Liver (tissue), 9 donors: ENCODE measurements around the gene FRMD1. TPM values are rescaled to one million over a fixed set of nuclear protein-coding genes. Genes with fewer than 3 reads are reported as not detected.
A peak's percentile ranks its signal among the peaks of the same experiment; 100 is the strongest.

Experiments
- DNase-seq: peaks from one replicate; pipeline ENCODE4 v3.0.0-alpha.2; 2017; ENCODE audit warnings: low spot score
- H3K27ac ChIP-seq, 2 donors: one replicate each; pipeline ENCODE4 v1.7.0; 2013; ENCODE audit warnings: inconsistent platforms in 2 of 2, low read length in 2 of 2, control low read depth in 1 of 2, low read depth in 1 of 2, mild to moderate bottlenecking in 1 of 2
- H3K27me3 ChIP-seq, 4 donors: one replicate each; pipeline versions ENCODE4 v1.6.1 to v1.7.0; 2013; ENCODE audit warnings: low read length in 3 of 4, inconsistent platforms in 1 of 4, mild to moderate bottlenecking in 1 of 4, moderate library complexity in 1 of 4; ENCODE audit not compliant: control insufficient read depth in 4 of 4, insufficient read depth in 4 of 4
- H3K36me3 ChIP-seq, 4 donors: one replicate each; pipeline versions ENCODE4 v1.6.1 to v1.7.0; 2013; ENCODE audit warnings: low read length in 3 of 4, mild to moderate bottlenecking in 3 of 4, low read depth in 1 of 4, moderate library complexity in 1 of 4; ENCODE audit not compliant: control insufficient read depth in 4 of 4, insufficient read depth in 3 of 4
- H3K4me1 ChIP-seq, 4 donors: one replicate each; pipeline versions ENCODE4 v1.6.1 to v1.7.0; 2013; ENCODE audit warnings: low read length in 3 of 4, mild to moderate bottlenecking in 3 of 4, moderate library complexity in 1 of 4; ENCODE audit not compliant: control insufficient read depth in 4 of 4, insufficient read depth in 4 of 4
- H3K4me3 ChIP-seq, 3 donors: one replicate each; pipeline versions ENCODE4 v1.6.1 to v1.7.0; 2013; ENCODE audit warnings: low read length in 3 of 3, control low read depth in 1 of 3, low read depth in 1 of 3, mild to moderate bottlenecking in 1 of 3
- H3K9ac ChIP-seq, 2 donors: one replicate each; pipeline ENCODE4 v1.7.0; 2013; ENCODE audit warnings: low read length in 2 of 2, mild to moderate bottlenecking in 2 of 2, moderate library complexity in 2 of 2, control low read depth in 1 of 2, low read depth in 1 of 2
- H3K9me3 ChIP-seq, 4 donors: one replicate each; pipeline versions ENCODE4 v1.6.1 to v1.7.0; 2013; ENCODE audit warnings: low read length in 3 of 4; ENCODE audit not compliant: control insufficient read depth in 4 of 4
- ATF3 ChIP-seq: IDR thresholded peaks from 2 replicates; pipeline ENCODE4 v1.6.1; 2016; ENCODE audit warnings: antibody characterized with exemption
- CTCF ChIP-seq: fragments of 150-350 bp; IDR thresholded peaks from 2 replicates; pipeline ENCODE4 v1.5.1; 2017; ENCODE audit warnings: improper control_type of control experiment, low read depth, low read length; ENCODE audit not compliant: missing input control
- FOXA1 ChIP-seq: IDR thresholded peaks from 2 replicates; pipeline ENCODE4 v1.6.1; 2016; ENCODE audit warnings: antibody characterized with exemption
- FOXA2 ChIP-seq: IDR thresholded peaks from 2 replicates; pipeline ENCODE4 v1.6.1; 2016; ENCODE audit warnings: antibody characterized with exemption
- GABPA ChIP-seq, 2 donors: IDR thresholded peaks in 1 of 2; conservative IDR thresholded peaks in 1 of 2; 2 replicates each; pipeline ENCODE4 v1.6.1; 2016; ENCODE audit warnings: antibody characterized with exemption in 2 of 2, mild to moderate bottlenecking in 1 of 2, moderate library complexity in 1 of 2
- HNF4A ChIP-seq, 2 donors: conservative IDR thresholded peaks; 2 replicates each; pipeline ENCODE4 v1.6.1; 2016; ENCODE audit warnings: antibody characterized with exemption in 2 of 2, mild to moderate bottlenecking in 2 of 2
- HNF4G ChIP-seq: IDR thresholded peaks from 2 replicates; pipeline ENCODE4 v1.6.1; 2016; ENCODE audit warnings: antibody characterized with exemption
- JUND ChIP-seq, 2 donors: IDR thresholded peaks; 2 replicates each; pipeline ENCODE4 v1.6.1; 2016; ENCODE audit warnings: antibody characterized with exemption in 2 of 2
- NR2F2 ChIP-seq: IDR thresholded peaks from 2 replicates; pipeline ENCODE4 v1.6.1; 2016; ENCODE audit warnings: antibody characterized with exemption
- RAD21 ChIP-seq, 2 donors: IDR thresholded peaks; 2 replicates each; pipeline ENCODE4 v1.6.1; 2016; ENCODE audit warnings: antibody characterized with exemption in 2 of 2, mild to moderate bottlenecking in 2 of 2
- REST ChIP-seq: IDR thresholded peaks from 2 replicates; pipeline ENCODE4 v1.6.1; 2016; ENCODE audit warnings: antibody characterized with exemption, mild to moderate bottlenecking
- RXRA ChIP-seq, 2 donors: IDR thresholded peaks; 2 replicates each; pipeline ENCODE4 v1.6.1; 2017 to 2018; ENCODE audit warnings: antibody characterized with exemption in 2 of 2, mild to moderate bottlenecking in 1 of 2
- SP1 ChIP-seq: IDR thresholded peaks from 2 replicates; pipeline ENCODE4 v1.6.1; 2018; ENCODE audit warnings: antibody characterized with exemption, mild to moderate bottlenecking
- TAF1 ChIP-seq: conservative IDR thresholded peaks from 2 replicates; pipeline ENCODE4 v1.6.1; 2016; ENCODE audit warnings: antibody characterized with exemption, mild to moderate bottlenecking
- YY1 ChIP-seq: IDR thresholded peaks from 2 replicates; pipeline ENCODE4 v1.6.1; 2016; ENCODE audit warnings: antibody characterized with exemption, mild to moderate bottlenecking
- ZBTB33 ChIP-seq: IDR thresholded peaks from 2 replicates; pipeline ENCODE4 v1.6.1; 2016; ENCODE audit warnings: antibody characterized with exemption
- WGBS: extraction: QIAGEN DNeasy Blood & Tissue Kit; methylation state at CpG from one replicate; pipeline ENCODE4 v1.1.7; 2013; 5-methylcytosine and 5-hydroxymethylcytosine counted together
- polyA plus RNA-seq, 2 donors: library from polyadenylated mRNA; stranded (reverse) in 1 of 2; unstranded in 1 of 2; fragments of 200-250 nt in 1 of 2; fragments of >200 nt in 1 of 2; fragmentation: Nextera tagmentation in 1 of 2; extraction: Ambion mirVana in 1 of 2; gene quantifications; one replicate each; pipeline versions ENCODE4 v1.2.1 to v1.2.3, GENCODE V29; 2013 to 2015
- total RNA-seq, 2 donors: library from RNA; depleted of rRNA; stranded (reverse); fragments of >200 nt; gene quantifications; one replicate each; pipeline ENCODE4 v1.2.3, GENCODE V29; 2014
- TF ChIP-seq, protein P1 (sequence below): IDR thresholded peaks from 2 replicates; pipeline ENCODE4 v1.6.1; 2016; ENCODE audit warnings: antibody characterized with exemption
- donor health status: healthy.
- donor health status: healthy.
- donor health status: healthy.
- donor health status: healthy.
- donor health status: healthy.

The FRMD1 gene
- total and polyA plus RNA-seq, 4 donors = 0.04 to 0.17 (median 0.12) TPM

DNA sequence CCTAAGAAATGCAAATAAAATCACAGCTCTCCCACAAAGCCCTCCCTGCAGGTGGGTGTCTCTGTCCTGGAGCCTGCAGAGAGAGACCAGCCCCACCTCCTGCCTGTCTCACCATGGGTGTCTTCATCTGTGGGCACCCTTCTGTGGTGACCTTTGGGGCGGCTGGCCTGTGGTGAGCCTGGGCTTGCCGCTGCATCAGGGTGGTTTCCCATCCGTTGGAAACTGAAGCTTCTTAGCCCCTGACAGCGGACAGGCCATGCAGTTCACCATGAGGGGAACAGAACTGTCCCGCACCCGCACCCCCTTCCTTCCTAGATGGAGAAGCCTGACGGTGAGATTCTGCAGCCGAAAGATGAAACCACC, 42.3 kb upstream of the FRMD1 start:
- no peak overlapping the region for H3K9ac ChIP-seq
- TF ChIP-seq, protein P1, sequence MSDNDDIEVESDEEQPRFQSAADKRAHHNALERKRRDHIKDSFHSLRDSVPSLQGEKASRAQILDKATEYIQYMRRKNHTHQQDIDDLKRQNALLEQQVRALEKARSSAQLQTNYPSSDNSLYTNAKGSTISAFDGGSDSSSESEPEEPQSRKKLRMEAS = no peak
- TF ChIP-seq SP1 = no peak
- TF ChIP-seq RXRA (IDR thresholded peaks at IDR 0.05) = no peak
- no peak for TF ChIP-seq HNF4A (conservative IDR thresholded peaks at IDR 0.05)
- TF ChIP-seq RAD21 (IDR thresholded peaks at IDR 0.05) = no peak
- TF ChIP-seq ZBTB33 = no peak
- TF ChIP-seq CTCF = no peak
- TF ChIP-seq HNF4G = no peak
- no peak for TF ChIP-seq JUND (IDR thresholded peaks at IDR 0.05)
- TF ChIP-seq REST = no peak
- TF ChIP-seq YY1 = no peak
- no peak for TF ChIP-seq FOXA2
- TF ChIP-seq NR2F2 = no peak
- peaks cover 0 to 3% (median 0%) of the 10 kb centered on the region in 4 donors for H3K4me1 ChIP-seq
- no peaks in the 10 kb centered on the region for H3K27me3 ChIP-seq
- no peak overlapping the region for H3K27ac ChIP-seq
- no peak for DNase-seq
- WGBS = 89% methylated on average over 8 of the region's 8 CpGs
- no peak overlapping the region for H3K4me3 ChIP-seq
- no peaks in the 10 kb centered on the region for H3K36me3 ChIP-seq
- H3K9me3 ChIP-seq = no peaks in the 10 kb centered on the region

DNA sequence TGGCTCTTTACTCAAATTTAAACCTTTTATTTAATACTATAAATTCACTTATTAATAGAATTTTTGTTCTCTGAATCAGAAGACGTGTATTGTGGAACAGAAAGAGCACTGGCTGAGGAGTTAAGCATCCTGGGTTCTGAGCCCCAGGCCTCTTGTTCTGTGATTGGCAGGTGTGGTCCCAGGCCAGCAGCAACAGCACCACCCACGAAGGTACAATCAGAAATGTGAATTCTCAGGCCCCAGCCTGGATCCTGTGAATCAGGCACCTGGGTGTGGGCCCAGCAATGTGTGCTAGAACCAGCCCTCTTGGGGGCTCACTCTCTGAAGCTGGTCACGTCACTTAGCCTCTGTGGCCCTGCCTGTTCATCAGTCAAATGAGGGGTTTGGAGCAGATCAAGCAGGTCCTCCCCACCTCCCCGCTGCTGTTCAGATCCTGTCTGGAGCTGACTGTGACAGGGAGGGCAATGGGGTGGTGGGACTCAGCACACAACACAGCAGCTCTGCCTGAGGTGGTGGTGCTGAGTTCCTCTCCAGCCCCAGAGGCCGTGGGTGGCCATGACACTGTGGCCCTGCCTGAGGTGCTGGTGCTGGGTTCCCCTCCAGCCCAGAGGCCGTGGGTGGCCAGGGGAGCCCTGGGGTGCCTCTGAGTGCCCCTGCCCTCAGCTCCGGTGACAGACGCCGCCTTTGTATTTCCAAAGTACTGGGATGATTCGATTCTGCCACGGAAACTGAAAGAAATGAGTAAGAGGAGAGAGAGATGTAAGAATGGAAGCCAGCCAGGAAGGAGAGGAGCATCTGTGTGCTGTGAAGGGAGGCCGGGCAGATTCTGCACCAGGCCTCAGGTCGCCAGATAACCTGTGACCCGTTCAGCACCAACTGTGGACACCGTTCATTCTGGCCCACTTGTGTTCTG, 41.6 kb upstream of the FRMD1 start:
- H3K27me3 ChIP-seq = no peaks in the 10 kb centered on the region
- peaks cover 0 to 3% (median 0%) of the 10 kb centered on the region in 4 donors for H3K4me1 ChIP-seq
- DNase-seq = peak; percentile 13
- no peak overlapping the region for H3K27ac ChIP-seq
- no peaks in the 10 kb centered on the region for H3K9me3 ChIP-seq
- no peak overlapping the region for H3K9ac ChIP-seq
- H3K4me3 ChIP-seq = no peak overlapping the region
- 82% methylated on average over 15 of the region's 15 CpGs for WGBS
- H3K36me3 ChIP-seq = no peaks in the 10 kb centered on the region
- TF ChIP-seq FOXA1 (no peak), NR2F2 (no peak), GABPA (IDR thresholded peaks at IDR 0.05 in 1 of 2, conservative IDR thresholded peaks at IDR 0.05 in 1 of 2) (no peak), ATF3 (no peak), JUND (IDR thresholded peaks at IDR 0.05) (no peak), ZBTB33 (no peak), HNF4A (conservative IDR thresholded peaks at IDR 0.05) (no peak), REST (no peak), TAF1 (no peak)
